CD4-positive, alpha-beta T cell treated with Interleukin-6 at 100 ng/mL for 8 hours (primary cell): ENCODE results near the gene UBR4.

Experiments
- DNase-seq: peaks from one replicate; pipeline ENCODE4 v3.0.0-alpha.2; 2020; ENCODE audit warnings: mixed read lengths, low spot score

Gene UBR4

DNA sequence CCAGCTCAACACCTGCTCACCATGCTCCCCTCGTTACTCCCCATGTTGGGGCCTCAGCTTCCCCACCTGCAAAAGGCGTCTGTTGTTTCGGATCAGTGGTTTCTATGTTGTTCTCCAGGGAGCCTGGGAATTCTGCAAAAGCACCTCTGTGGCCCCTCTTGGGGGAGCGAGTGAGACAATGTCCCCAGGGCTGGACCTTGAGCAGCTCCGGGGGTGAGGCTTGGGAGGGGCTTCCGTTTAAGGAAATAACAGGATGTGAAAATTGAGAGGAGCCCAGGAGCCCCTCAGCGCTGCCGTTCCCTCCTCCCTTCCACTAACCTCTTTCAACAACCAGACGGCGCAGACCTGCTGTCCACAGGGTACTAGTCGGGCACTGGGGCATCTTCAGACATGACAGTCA is 155.1 kb downstream of the UBR4 start:
- DNase-seq: no peak

DNA sequence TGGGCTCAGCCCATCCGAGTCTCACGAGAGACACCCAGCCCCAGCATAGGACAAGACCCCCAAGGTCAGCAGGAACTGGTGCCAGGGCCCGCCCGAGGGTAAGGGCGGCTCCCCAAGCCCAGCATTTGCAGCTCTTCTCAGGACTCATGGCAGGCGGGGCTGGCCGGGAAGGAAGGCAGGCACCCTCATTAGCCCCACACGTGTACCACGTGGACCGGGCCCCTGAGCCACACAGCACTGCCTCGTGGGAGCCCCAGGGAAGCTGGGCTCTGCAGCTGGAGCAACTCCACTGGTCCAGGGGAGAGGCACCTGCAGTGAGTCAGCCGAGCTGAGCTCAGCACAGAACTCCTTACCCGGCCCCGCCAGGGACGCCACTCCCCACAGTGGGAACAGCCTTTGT is 155.8 kb downstream of the UBR4 start:
- DNase-seq: no peak

DNA sequence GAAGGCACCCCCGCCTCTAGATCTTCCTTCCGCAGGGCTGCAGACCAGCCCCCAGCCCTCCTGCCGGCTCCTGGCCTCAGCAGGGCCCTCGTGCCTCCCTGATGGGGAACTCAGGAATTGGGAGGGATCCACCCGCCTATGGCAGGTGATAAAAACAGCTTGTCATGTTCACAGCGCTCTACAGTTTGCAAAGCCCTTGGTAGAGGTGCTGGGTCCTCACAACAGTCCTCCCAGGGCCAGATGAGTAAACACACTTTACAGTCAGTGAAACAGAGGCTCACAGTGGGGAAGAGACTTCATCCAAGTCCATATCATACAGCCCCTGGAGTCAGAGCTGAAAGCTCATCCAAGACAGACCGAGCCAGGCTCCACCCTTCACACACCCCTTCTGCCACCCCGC is 156.6 kb downstream of the UBR4 start:
- DNase-seq: no peak

DNA sequence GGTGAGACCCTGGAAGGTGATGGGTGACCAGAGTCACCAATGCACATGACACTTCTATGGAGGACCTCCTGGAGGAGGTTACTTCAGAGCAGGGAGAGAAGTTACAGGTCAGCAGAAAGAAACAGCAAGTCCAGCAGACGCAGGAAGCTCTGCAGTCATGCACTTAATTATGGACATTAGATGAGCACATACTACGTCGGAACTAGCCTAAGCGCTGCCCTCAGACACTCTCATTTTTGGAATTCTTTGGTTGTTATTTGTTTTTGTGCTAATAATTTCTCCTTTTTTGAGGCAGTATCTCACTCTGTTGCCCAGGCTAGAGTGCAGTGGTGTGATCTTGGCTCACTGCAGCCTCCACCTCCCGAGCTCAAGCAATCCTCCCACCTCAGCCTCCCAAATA is 160.3 kb downstream of the UBR4 start:
- no peak for DNase-seq

DNA sequence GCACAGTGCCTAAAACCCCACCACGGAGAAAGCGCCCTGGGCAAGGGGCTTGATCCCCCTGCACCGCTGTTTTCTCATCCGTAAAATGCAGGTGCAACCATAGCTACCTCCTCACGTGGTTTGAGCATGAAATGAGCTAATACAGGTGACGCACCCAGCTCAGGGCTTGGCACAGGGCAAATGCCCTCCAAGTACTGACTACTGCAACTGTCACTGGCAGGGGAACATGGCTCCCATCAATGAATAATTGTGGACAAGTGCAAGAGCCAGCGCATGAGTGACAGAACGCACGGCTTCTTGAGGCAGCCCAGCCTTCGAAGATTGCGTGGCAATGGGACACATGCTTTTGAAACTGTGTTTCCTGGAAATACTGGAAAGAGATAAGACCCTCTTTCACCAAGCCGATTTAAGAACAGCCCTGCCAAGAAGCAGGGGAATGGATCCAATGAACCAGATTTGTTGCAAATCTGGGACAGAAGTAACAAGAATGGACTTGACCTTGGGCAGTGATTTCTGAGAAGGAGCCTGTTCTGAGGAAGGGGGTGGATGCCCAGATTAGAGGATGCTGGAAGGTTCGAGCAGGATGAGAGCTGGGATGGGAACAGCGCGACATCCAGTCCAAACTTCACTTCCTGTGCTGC is 160.8 kb downstream of the UBR4 start:
- DNase-seq: no peak

DNA sequence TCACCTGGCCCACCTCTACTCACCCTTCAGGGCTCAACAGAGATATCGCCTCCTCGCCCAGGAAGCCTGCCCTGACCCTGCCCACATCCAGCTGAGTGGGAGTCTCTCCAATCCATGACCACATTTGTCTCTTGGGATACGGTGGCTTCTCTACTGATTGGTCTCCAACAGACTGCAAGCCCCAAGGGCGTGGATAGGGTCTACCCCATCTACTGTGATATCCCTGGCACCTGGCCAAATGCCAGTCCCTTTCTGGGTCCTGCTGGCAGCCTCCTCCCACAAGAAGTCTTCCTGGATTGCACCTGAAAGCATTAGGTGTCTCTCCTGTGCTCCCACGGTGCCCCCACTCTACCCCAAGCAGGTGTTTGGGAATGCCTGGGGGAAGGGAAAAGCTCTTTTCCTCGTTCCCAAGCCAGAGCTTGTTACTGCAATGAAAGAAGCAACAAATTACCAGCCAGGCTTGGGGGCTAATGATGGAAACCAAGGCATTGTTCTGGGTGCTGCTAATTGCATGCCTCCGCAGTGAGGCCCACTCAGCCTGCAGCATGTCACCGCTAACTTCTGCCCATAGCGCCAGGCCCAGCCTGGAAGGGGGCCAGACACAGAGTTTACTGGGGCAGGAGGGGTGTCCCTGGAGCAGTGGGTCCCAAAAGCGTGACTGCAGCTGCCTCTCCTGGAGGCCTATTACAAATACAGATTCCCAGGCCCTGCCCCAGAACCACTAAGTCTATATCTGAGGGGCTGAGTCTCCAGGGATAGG is 162.9 kb downstream of the UBR4 start:
- DNase-seq: no peak

DNA sequence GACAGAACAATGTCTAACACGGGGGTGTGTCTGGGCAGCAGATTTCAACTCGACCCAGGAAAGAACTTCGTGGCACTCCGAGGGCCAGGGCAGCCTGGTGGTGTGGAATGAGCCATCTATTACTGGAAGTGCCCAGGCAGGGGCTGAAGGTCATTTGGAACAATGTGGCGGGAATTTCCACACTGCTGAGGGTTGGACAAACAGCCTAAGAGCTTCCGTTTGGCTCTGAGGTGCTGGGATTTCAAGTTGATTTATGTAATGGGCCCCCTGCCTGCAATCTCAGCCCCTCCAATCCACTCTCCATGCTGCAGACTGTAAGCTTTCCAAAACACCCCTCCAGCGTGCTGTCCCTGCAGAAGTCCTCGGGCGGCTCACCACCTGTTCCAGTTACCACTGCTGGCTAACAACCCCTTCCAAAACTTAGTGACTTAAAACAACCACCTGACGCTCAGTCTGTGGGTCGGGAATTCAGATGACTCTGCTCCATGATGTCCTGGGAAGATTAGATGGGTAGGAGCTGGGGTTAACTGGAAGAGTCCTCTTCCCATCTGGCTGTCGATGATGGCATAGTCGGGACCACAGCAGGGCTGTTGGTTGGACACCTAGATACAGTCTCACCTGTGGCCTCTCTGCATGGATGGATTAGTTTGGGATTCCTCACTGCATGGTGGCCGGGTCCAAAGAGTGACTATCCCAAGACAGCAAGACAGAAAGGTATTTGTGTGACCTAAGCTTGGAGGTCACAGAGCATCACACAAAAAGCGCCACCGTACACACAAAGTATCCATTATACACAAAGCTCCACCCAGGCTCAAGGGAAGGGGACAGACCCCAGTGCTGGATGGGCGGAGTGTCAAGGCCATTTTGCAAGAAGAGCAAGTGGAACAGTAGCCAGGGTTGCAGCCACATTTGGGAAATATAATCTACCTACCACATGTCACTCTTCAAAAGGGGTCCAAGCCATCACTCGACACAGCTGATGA is 163.9 kb downstream of the UBR4 start:
- DNase-seq: no peak

DNA sequence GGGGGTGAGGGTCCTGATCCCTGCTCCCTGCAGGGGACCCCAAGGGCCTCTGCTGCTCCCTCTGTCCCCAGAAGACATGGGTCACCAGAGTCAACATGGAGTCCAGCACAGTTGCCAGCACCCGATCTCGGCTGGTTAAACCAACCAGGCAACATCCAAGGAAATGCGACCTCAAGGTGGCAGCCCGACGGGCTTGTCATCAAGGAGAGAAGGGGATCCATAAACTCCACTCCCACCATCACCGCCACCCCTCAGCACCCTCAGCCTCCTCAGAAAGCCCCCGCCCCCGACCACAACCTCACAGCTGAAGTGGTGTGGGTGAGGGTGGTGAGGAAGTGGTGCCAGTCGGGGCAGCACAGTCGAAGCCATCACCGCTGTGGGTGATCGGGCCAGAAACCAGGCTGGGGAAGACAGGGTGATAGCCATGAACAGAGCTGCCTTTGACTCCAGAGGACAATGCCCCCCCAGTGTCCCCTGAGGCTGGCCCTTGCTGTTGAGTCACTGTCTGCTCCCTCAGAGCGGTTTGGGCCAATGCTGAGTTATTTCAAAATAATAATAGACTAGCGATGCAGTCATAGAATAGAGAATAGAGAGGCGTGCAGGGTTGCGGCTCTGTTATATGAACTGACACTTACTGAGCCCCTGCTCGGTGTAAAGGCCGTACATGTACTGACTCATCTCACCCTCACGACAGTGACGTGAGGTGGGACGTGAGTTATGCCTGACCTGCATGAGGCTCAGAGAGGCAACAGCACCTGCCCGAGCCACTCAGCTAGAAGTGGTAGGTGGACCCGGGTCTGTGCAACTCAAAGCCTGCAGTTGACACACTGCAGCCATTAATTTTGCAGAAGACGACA is 164.9 kb downstream of the UBR4 start:
- no peak for DNase-seq

DNA sequence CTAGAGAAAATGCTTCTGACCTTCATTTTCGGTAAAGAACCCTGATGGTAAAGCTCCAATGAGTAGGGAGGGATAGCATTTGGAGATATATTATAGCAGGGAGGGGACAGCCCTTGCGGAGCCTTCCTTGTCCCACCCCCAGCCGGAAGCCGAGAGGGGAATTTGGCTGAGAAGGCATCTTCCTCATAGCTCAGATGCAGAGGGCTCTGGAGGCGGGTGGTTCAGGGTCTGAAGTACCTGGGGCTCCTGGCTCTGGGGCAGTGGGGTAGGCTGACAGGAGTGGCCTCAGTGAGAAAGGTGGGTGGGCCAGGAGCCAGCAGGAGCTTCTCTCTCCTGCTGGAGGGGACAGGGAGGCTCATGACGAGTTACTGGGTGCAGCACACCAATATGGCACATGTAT is 165.6 kb downstream of the UBR4 start:
- DNase-seq: no peak

DNA sequence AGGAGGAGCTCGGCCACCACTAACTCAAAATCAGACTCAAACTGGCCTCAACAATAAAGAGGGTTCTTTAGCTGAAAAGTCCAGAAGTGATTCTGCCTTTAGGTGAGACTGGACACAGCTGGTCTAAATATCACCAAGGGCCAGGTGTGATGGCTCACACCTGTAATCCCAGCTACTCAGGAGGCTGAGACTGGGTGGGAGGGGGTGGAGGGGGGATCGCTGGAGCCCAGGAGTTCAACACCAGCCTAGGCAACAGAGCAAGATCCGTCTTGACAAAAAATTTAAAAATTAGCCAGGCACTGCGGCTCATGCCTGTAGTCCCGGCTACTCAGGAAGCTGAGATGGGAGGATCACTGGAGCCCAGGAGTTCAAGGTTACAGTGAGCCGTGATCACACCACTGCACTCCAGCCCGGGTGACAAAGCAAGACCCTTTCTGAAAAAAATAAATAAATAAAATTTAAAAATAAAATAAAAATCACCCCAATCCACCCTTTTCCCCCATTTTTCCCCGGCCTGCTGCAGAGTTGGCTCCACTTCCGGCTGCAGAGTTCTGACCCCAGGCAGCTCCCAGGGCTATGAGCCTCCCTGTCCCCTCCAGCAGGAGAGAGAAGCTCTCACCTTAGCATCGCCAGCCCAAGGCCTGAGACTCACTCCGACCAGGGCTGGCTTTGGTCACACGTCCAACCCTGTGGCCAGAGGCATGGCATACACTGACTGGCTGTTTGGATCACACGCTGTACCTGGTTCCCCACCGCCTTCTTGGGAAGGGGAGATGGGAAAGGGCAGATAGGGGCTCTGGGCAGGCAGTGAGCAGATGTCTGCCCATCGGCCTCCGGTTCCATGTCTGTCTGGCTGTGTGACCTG is 166.3 kb downstream of the UBR4 start:
- DNase-seq: no peak

DNA sequence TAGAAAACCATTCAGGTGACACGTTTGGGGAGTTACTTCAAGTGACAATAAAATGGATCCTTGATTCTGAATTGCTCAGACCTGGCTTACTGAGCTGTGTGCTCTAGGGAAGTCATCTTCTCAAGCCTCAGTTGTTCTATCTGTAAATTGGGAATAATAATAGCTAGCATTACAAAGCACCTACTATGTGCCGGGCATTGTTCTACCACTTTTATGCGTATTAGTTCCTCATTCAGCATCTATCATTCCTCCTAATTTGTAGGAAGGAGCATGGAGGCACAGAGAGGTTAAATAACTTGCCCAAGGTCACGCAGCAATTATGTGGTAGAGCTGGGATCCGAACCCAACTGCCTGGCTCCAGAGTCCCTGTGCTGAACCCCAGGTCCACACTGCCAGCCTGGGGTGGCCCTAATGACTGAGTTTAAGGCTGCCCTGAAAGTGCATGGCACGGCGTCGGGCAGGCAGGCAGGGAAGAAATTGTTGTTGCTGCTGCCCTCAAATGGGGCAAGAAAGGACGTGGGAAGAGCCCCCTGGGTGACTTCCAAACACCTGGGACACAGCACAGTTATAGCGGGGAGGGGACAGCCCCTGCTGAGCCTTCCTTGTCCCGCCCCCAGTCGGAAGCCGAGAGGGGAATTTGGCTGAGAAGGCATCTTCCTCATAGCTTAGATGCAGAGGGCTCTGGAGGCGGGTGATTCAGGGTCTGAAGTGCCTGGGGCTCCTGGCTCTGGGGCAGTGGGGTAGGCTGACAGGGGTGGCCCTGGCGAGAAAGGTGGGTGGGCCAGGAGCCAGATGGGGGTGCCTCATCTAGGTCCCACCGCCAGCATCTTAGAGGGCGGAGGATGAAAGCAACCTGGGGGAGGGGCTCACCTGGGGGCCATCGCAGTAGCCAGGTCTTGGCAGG is 167.1 kb downstream of the UBR4 start:
- DNase-seq: no peak

DNA sequence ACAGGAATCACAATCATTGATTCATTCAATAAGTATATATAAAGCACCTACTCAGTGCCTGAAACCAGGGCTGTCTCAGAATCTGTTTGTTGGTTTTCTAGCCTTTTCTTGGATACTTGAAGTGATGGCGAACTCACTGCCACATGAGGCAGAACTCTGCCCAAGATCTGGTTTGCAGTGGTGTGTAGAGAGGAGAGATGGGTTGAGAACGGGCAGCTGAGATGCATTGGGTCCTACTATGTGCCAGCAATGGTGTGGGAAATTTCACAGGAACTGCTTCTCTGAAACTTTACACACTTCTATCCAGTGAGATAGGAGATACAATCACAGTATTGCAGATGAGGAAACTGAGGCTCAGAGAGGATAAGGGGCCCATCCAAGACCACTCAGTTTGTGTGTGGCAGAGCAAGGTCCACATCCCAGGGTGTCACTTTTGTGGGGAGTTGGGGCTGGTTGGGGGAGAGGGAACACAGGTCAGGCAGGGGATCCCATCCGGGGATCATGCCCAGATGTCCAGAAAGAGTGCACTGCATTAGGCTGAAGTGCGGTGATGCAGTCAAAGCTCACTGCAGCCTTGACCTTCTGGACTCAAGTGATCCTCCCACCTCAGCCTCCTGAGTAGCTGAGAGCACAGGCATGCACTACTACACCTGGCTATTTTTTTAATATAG is 169.9 kb downstream of the UBR4 start:
- DNase-seq: no peak

DNA sequence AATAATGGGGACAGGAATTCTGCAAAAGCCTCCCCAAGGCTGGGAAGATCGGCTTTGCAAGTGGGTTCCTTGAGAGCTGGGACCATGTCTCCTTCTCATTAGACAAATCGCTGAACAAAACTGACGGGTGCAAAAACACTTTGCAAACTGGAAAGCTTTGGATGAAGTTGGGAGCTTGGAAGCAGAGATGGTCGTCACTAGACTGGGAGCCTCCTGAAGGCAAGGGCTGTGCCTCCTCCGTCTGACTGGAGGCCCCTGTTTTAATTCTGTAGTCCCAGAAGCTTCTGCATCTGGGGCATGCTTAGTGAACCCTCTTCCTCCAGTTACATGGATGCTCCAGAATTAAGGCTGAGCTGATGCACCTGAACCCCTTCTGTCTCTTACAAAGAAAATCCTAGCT is 171.3 kb downstream of the UBR4 start:
- DNase-seq: no peak

DNA sequence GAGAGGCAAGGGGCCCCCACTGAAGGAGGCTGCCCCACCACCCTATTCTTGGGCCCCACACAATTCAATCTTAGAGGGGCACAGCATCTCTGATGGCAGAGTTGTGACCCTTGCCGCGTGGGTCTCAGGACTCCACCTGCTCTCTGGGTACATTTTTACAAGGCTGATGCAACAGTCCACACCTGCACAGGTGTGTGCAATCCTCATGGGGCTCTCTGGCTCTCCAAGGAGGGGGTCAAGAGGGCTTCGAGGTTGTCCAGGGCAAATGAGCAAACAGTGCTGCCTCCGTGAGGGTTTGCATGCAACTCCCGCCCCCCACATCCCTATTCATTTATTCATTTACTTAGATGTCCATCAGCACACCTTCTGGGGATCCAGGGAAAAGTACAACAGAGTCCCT is 172.0 kb downstream of the UBR4 start:
- DNase-seq: no peak

DNA sequence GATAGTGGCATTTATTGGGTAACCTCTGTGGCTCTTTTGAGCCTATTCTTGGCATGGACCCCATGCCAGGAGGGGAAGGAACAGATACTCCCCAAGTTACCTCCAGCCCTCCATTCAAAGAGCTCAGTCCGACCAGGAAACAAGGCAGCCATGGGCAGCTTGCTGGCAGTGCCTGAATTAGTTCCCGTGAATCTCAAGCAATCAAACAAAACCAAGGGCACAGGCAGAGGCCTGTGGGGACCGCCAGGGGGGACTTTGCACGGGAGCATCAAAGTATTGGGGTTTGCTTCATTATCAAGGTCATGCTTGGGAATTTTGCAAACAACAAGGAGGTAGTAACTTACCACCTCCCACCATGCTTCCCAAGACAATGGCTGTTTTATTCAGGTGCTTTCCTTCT is 172.4 kb downstream of the UBR4 start:
- DNase-seq: no peak

DNA sequence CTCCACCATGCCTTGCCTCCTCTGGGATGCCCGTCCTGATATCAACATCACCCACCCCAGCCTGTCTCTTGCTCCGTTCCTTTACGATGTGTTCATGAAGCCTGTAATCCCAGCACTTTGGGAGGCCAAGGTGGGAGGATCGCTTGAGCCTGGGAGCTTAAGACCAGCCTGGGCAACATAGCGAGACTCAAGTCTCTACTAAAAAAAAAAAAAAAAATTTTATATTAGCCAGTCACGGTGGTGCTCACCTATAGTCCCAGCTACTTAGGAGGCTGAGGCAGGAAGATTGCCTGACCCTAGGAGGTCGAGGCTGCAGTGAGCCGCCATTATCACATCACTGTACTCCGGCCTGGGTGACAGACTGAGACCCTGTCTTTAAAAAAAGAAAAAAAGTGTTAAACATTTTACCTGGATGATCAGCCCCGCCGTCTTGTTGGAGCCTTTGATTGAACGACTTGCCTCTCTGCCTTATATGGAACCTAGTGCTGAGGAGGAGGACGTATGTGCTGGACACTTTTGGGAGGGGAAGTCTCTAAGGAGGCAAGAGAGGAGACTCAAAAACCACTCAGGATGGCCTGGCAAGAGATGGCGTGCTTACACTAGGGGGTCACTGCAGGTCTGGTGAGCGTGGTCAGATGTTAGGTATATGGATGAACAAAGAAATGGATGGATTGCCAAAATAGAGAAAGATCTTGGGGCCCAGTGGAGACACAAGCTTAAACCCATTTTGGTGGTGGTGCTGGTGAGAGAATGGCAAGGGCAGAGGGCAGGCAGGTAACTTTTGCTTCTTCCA is 173.1 kb downstream of the UBR4 start:
- DNase-seq: no peak

DNA sequence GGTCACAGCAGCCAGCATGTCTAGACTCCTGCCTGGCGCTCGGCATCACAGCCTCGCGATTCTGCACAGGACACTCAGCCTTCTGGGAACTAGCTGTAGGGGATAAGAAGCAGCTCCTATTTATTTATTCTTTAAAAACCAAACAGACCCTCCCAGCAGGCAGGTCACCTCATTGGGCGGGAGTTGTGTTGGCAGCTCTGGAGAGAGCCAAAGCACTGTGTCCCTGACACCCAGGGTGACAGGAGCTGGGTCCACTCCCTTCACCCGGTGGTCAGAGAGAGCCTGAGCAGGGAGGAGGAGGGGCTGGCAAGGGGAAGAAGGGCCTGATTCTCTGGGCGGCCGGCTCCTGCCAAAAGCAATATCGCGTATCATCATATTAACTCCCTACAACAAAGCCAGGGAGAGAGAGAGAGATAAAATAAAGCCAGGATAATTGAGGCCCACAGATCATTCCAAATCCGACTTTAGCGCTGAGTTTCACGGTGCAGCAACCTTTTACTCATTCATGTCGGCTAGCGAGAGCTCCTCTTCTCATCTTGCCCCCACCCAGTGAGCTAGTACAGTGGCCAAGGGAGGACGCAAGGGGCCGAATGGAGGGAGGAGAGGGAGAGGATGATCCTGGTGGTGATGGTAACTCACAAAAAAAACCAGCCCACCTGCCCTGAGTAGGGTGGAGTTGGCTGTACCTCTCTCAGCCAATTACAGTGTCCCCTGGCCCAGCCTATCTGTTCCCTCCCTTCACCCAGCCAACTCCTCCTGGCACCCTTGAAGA is 173.8 kb downstream of the UBR4 start:
- DNase-seq: no peak
